B cell (primary cell): Measurements from ENCODE around the gene CUL9. TPM values are rescaled to one million over a fixed set of nuclear protein-coding genes. Genes with fewer than 3 reads are reported as not detected.
A peak's percentile ranks its signal among the peaks of the same experiment; 100 is the strongest.

ENCODE experiments used
- ATAC-seq: fragments of 200-7000 bp; cut with Tn5 transposase; one replicate; pipeline ENCODE4 v1.10.0; 2021; ENCODE audit warnings: low read depth, mild to moderate bottlenecking, moderate number of reproducible peaks, moderate library complexity
- CTCF ChIA-PET: fragments of 350-600 bp; sonication (Branson Sonifier 250); formaldehyde crosslinking; loops from one replicate; lab custom pipeline; 2021; ENCODE audit warnings: antibody characterized with exemption, inconsistent platforms; lab: Charles Lee
- POLR2A ChIA-PET: fragments of 350-600 bp; sonication (Branson Sonifier 250); formaldehyde crosslinking; loops from one replicate; lab custom pipeline; 2021; ENCODE audit warnings: antibody characterized with exemption; lab: Charles Lee
- DNase-seq: peaks from one replicate; pipeline ENCODE4 v3.0.0; 2013
- H2AFZ ChIP-seq: 2 replicates; pipeline ENCODE4 v1.6.1; 2012; ENCODE audit warnings: mild to moderate bottlenecking, low read depth, low read length; ENCODE audit not compliant: insufficient read depth, poor library complexity, severe bottlenecking
- H3K27ac ChIP-seq, 2 donors: 1 replicate in 1 of 2; 2 replicates in 1 of 2; pipeline ENCODE4 v1.5.1; 2012 to 2013; ENCODE audit warnings: low read length in 2 of 2, mild to moderate bottlenecking in 2 of 2, moderate library complexity in 1 of 2
- H3K27me3 ChIP-seq, 4 experiments: fragments of 200-600 bp in 1 of 4; sonication (generic) in 1 of 4; replicated peaks in 1 of 4; 1 replicate in 2 of 4; 2 replicates in 2 of 4; pipeline versions ENCODE4 v1.6.1 to v1.7.0; 2013 to 2016; ENCODE audit warnings: low read length in 3 of 4, mild to moderate bottlenecking in 2 of 4, mixed read lengths in 1 of 4, moderate library complexity in 1 of 4; ENCODE audit not compliant: insufficient read depth in 4 of 4, control insufficient read depth in 3 of 4; ENCODE audit errors: control extremely low read depth in 1 of 4
- H3K36me3 ChIP-seq, 2 experiments: replicated peaks in 1 of 2; 1 replicate in 1 of 2; 2 replicates in 1 of 2; pipeline versions ENCODE4 v1.6.1 to v1.7.1; 2013; ENCODE audit warnings: low read length in 1 of 2; ENCODE audit not compliant: insufficient read depth in 2 of 2, control insufficient read depth in 1 of 2; ENCODE audit errors: control extremely low read depth in 1 of 2, extremely low read depth in 1 of 2
- H3K4me1 ChIP-seq, 2 donors: fragments of 200-600 bp in 1 of 2; sonication (generic) in 1 of 2; 1 replicate in 1 of 2; 2 replicates in 1 of 2; pipeline versions ENCODE4 v1.5.1 to v1.6.1; 2013 to 2017; ENCODE audit warnings: low read length in 2 of 2; ENCODE audit not compliant: control insufficient read depth in 2 of 2, insufficient read depth in 2 of 2
- H3K4me2 ChIP-seq: replicated peaks from 2 replicates; pipeline ENCODE3; 2012; ENCODE audit warnings: mild to moderate bottlenecking, low read depth, low read length; ENCODE audit not compliant: poor library complexity, severe bottlenecking
- H3K4me3 ChIP-seq, 5 experiments: fragments of 200-600 bp in 1 of 5; sonication (generic) in 1 of 5; 1 replicate in 3 of 5; 2 replicates in 2 of 5; pipeline versions ENCODE4 v1.5.1 to v1.7.0; 2011 to 2016; ENCODE audit warnings: low read length in 4 of 5, mild to moderate bottlenecking in 4 of 5, low read depth in 2 of 5, control low read depth in 1 of 5, moderate library complexity in 1 of 5; ENCODE audit not compliant: insufficient read depth in 1 of 5; ENCODE audit errors: control extremely low read depth in 1 of 5, extremely low read depth in 1 of 5
- H3K79me2 ChIP-seq: fragments of 200-600 bp; sonication (generic); one replicate; pipeline ENCODE4 v1.6.0; 2016; ENCODE audit warnings: low read length; ENCODE audit not compliant: control insufficient read depth, insufficient read depth
- H3K9ac ChIP-seq: fragments of 200-600 bp; sonication (generic); 2 replicates; pipeline ENCODE4 v1.6.1; 2017; ENCODE audit warnings: mild to moderate bottlenecking, low read length, moderate library complexity
- H3K9me3 ChIP-seq, 3 donors: one replicate each; pipeline versions ENCODE4 v1.6.1 to v1.7.1; 2013; ENCODE audit warnings: low read length in 2 of 3; ENCODE audit not compliant: control insufficient read depth in 2 of 3, insufficient read depth in 1 of 3; ENCODE audit errors: control extremely low read depth in 1 of 3
- H4K20me1 ChIP-seq: 2 replicates; pipeline ENCODE4 v1.6.0; 2012; ENCODE audit warnings: mild to moderate bottlenecking, low read length; ENCODE audit not compliant: insufficient read depth, control insufficient read depth, poor library complexity, severe bottlenecking
- H3K27ac Mint-ChIP-seq: one replicate; pipeline ENCODE4 v1.8.0; 2021; ENCODE audit warnings: mixed read lengths
- H3K27me3 Mint-ChIP-seq: one replicate; pipeline ENCODE4 v1.8.0; 2021; ENCODE audit warnings: mixed read lengths
- H3K4me1 Mint-ChIP-seq: one replicate; pipeline ENCODE4 v1.8.0; 2021; ENCODE audit warnings: mixed read lengths
- H3K4me3 Mint-ChIP-seq: one replicate; pipeline ENCODE4 v1.8.0; 2021; ENCODE audit warnings: mixed read lengths
- H3K9me3 Mint-ChIP-seq: one replicate; pipeline ENCODE4 v1.8.0; 2022; ENCODE audit warnings: mixed read lengths; ENCODE audit not compliant: insufficient read depth
- EZH2 ChIP-seq: IDR thresholded peaks from 2 replicates; pipeline ENCODE4 v1.6.1; 2012; ENCODE audit warnings: borderline replicate concordance, low read depth, mild to moderate bottlenecking, moderate library complexity, low read length; ENCODE audit not compliant: insufficient read depth, poor library complexity, severe bottlenecking
- WGBS: methylation state at CpG from one replicate; pipeline ENCODE4 v1.1.5; 2013; ENCODE audit warnings: missing lambda C conversion rate; ENCODE audit not compliant: insufficient coverage; 5-methylcytosine and 5-hydroxymethylcytosine counted together
- intact Hi-C: fragments of 100-400 bp; cut with micrococcal nuclease; formaldehyde crosslinking; loops from one replicate; pipeline ENCODE4 v1.10.0; 2022
- polyA plus RNA-seq: library from polyadenylated mRNA; depleted of rRNA; stranded (reverse); fragments of >200 nt; gene quantifications from 2 replicates; pipeline ENCODE4 v1.2.3, GENCODE V29; 2012
- total RNA-seq, 2 donors: library from RNA; stranded (reverse); fragments of 120-200 nt in 1 of 2; gene quantifications; 1 replicate in 1 of 2; 2 replicates in 1 of 2; pipeline versions ENCODE4 v1.2.3 to v1.2.4, GENCODE V29; 2013 to 2022
- TF ChIP-seq, protein P1 (sequence below): fragments of 200-600 bp; IDR thresholded peaks from one replicate; pipeline ENCODE4 v1.8.0; 2022; ENCODE audit warnings: antibody characterized with exemption, mild to moderate bottlenecking

CUL9 gene
- total and polyA plus RNA-seq, 2 donors (not counting 1 experiment from before 2014, with no cell fraction given), result 98.0 to 110 TPM

DNA sequence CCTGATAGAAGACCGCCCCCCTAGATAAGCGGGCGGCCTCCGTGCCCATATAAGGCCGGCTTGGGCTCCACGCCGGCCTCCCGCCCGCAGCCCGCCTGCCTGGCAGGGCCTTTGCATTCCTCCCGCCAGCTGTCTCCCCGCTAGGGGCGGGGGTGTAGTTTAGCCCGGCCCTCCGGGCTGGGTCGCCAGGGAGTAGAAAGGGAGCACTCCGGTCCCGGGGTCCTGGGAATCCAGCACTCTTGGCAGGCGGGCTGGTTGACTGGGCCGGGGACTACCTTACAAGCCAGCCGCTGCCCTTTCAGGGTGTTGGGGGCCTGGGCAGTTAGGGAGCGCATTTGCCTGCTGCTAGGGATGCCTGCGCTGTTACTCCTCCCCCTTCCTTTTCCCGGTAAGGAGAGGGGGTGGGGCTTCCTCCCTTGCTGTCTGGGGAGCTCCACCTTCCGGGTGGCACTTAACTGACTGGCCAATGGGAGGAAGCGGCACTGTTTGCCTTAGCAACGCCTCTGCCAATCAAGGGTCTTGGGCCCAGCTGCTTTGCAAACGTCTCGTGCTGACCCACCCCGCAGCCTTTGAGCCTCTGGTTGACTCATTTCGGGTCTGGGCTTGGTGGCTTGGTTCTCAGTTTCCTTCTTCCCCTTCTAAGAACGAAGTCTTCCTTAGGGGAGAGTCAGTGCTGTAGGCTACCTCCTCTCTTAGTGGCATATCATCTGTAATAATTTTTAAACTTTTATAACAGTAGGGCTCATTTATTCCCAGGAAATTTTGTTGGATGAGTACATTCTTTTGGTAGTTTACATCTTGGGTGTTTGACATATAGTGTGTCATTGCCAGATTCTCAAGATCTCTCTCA lies 7.5 kb upstream of the CUL9 start:
- DNase-seq (peak; percentile 96), ATAC-seq (peak; percentile 66)
- Histone ChIP-seq H2AFZ (peak overlapping the region; percentile 42), H3K9me3 (peaks cover 0 to 7% (median 0%) of the 10 kb centered on the region in 3 donors), H3K4me2 (peak overlapping the region; percentile 94), H3K79me2 (peaks cover 47% of the 10 kb centered on the region), H3K27ac (peak overlapping the region; percentile 78 to 90), H3K4me3 (peak overlapping the region in 4 of 5 experiments; percentile 35 to 47 (median 38)), H3K9ac (peak overlapping the region; percentile 53), H3K27me3 (peaks cover 0 to 2% (median 0%) of the 10 kb centered on the region in 4 experiments), H3K36me3 (peaks cover 0 to 37% of the 10 kb centered on the region in 2 experiments), H3K4me1 (peaks cover 35 to 49% of the 10 kb centered on the region in 2 donors), H4K20me1 (peaks cover 33% of the 10 kb centered on the region)
- no peaks in the 10 kb centered on the region for H3K9me3 Mint-ChIP-seq
- ChIA-PET POLR2A (interaction anchor here (0.5 to 1.0 kb wide), 7 partner anchors 53 to 1124 kb away, joined by 3 to 6 read pairs (median 4); partner anchors contain the start of genes BICRAL, KLHDC3, MEA1 and PPP2R5D), CTCF (interaction anchor here (0.6 to 1.3 kb wide), 8 partner anchors 31 to 318 kb away, joined by 3 to 7 read pairs (median 3); partner anchors contain the start of gene DNPH1)
- intact Hi-C loops, result loop anchor here (1.0 to 5.0 kb wide), 10 partner anchors 8 to 1088 kb away; partner anchors contain the start of genes ABCC10, CUL9, KLHDC3 and PEX6
- no peaks in the 10 kb centered on the region for H3K27me3 Mint-ChIP-seq
- H3K4me3 Mint-ChIP-seq, result peak overlapping the region; percentile 85
- TF ChIP-seq EZH2, result no peak
- TF ChIP-seq, protein P1, sequence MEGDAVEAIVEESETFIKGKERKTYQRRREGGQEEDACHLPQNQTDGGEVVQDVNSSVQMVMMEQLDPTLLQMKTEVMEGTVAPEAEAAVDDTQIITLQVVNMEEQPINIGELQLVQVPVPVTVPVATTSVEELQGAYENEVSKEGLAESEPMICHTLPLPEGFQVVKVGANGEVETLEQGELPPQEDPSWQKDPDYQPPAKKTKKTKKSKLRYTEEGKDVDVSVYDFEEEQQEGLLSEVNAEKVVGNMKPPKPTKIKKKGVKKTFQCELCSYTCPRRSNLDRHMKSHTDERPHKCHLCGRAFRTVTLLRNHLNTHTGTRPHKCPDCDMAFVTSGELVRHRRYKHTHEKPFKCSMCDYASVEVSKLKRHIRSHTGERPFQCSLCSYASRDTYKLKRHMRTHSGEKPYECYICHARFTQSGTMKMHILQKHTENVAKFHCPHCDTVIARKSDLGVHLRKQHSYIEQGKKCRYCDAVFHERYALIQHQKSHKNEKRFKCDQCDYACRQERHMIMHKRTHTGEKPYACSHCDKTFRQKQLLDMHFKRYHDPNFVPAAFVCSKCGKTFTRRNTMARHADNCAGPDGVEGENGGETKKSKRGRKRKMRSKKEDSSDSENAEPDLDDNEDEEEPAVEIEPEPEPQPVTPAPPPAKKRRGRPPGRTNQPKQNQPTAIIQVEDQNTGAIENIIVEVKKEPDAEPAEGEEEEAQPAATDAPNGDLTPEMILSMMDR, result no peak
- H3K27ac Mint-ChIP-seq, result peak overlapping the region; percentile 95
- 10% methylated on average over 24 of the region's 32 CpGs for WGBS
- peaks cover 46% of the 10 kb centered on the region for H3K4me1 Mint-ChIP-seq
